Fibroblast of lung (primary cell): ENCODE measurements around the gene LBR. TPM values are rescaled to one million over a fixed set of nuclear protein-coding genes. Genes with fewer than 3 reads are reported as not detected.

Experiments used
- DNase-seq, 2 donors: peaks; one replicate each; pipeline versions ENCODE4 v3.0.0 to v3.0.0-alpha.2; 2010; ENCODE audit warnings: low read depth in 2 of 2
- H2AFZ ChIP-seq: 2 replicates; pipeline ENCODE4 v1.5.1; 2012; ENCODE audit warnings: low read length, control low read depth, inconsistent platforms
- H3K27ac ChIP-seq: 2 replicates; pipeline ENCODE4 v1.5.1; 2011; ENCODE audit warnings: low read length, control low read depth; ENCODE audit not compliant: insufficient read depth
- H3K27me3 ChIP-seq: 2 replicates; pipeline ENCODE4 v1.5.1; 2011; ENCODE audit warnings: mild to moderate bottlenecking, low read length; ENCODE audit not compliant: control insufficient read depth, insufficient read depth
- H3K36me3 ChIP-seq: 2 replicates; pipeline ENCODE4 v1.5.1; 2011; ENCODE audit warnings: low read length; ENCODE audit not compliant: control insufficient read depth, insufficient read depth
- H3K4me1 ChIP-seq: 2 replicates; pipeline ENCODE4 v1.5.1; 2011; ENCODE audit warnings: low read length; ENCODE audit not compliant: control insufficient read depth, insufficient read depth; ENCODE audit errors: extremely low read depth
- H3K4me2 ChIP-seq: 2 replicates; pipeline ENCODE4 v1.5.1; 2011; ENCODE audit warnings: low read length, control low read depth; ENCODE audit not compliant: insufficient read depth; ENCODE audit errors: extremely low read depth
- H3K4me3 ChIP-seq, 4 experiments: fragments of 200-600 bp in 1 of 4; sonication (generic) in 1 of 4; replicated peaks in 1 of 4; 2 replicates each; pipeline ENCODE4 v1.5.1; 2011 to 2016; ENCODE audit warnings: low read length in 4 of 4, low read depth in 3 of 4, mild to moderate bottlenecking in 3 of 4, control low read depth in 2 of 4, inconsistent platforms in 1 of 4, mixed read lengths in 1 of 4; ENCODE audit not compliant: insufficient read depth in 1 of 4; ENCODE audit errors: control extremely low read depth in 1 of 4
- H3K79me2 ChIP-seq: 2 replicates; pipeline ENCODE4 v1.5.1; 2012; ENCODE audit warnings: mild to moderate bottlenecking, low read length, inconsistent platforms; ENCODE audit not compliant: control insufficient read depth, insufficient read depth
- H3K9ac ChIP-seq: 2 replicates; pipeline ENCODE4 v1.5.1; 2011; ENCODE audit warnings: mild to moderate bottlenecking, low read length, control low read depth; ENCODE audit not compliant: insufficient read depth
- H3K9me3 ChIP-seq: 2 replicates; pipeline ENCODE4 v1.5.1; 2012; ENCODE audit warnings: low read depth, low read length; ENCODE audit not compliant: control insufficient read depth, insufficient read depth
- H4K20me1 ChIP-seq: 2 replicates; pipeline ENCODE4 v1.5.1; 2011; ENCODE audit warnings: low read length; ENCODE audit not compliant: control insufficient read depth, insufficient read depth; ENCODE audit errors: extremely low read depth
- EZH2 ChIP-seq: IDR thresholded peaks from 2 replicates; pipeline ENCODE4 v1.5.1; 2012; ENCODE audit warnings: low read length, control low read depth, mild to moderate bottlenecking; ENCODE audit errors: missing control alignments
- polyA plus RNA-seq, 2 donors: library from polyadenylated mRNA; depleted of rRNA in 1 of 2; stranded (reverse) in 1 of 2; unstranded in 1 of 2; fragments of >200 nt; gene quantifications; 2 replicates each; pipeline ENCODE4 v1.2.1, GENCODE V29; 2011 to 2012; ENCODE audit warnings: missing spikeins in 1 of 2
- total RNA-seq: library from RNA; depleted of rRNA; stranded (reverse); fragments of >200 nt; gene quantifications from 2 replicates; pipeline ENCODE4 v1.2.1, GENCODE V29; 2014
- TF ChIP-seq, protein P1 (sequence below), 2 donors: IDR thresholded peaks in 1 of 2; conservative IDR thresholded peaks in 1 of 2; 1 replicate in 1 of 2; 2 replicates in 1 of 2; pipeline ENCODE4 v1.5.1; 2011 to 2012; ENCODE audit warnings: low read length in 2 of 2, control low read depth in 1 of 2, inconsistent platforms in 1 of 2, low read depth in 1 of 2, mild to moderate bottlenecking in 1 of 2

The LBR gene
- total and polyA plus RNA-seq, 2 donors (not counting 1 experiment from before 2014, with no cell fraction given) = 33.9 to 34.1 TPM

- DNase-seq = no peak
- Histone ChIP-seq H3K27me3 (no peaks in the 10 kb centered on the region), H2AFZ (no peak overlapping the region), H4K20me1 (no peaks in the 10 kb centered on the region), H3K4me3 (no peak overlapping the region), H3K9me3 (no peaks in the 10 kb centered on the region), H3K36me3 (no peaks in the 10 kb centered on the region), H3K27ac (no peak overlapping the region), H3K9ac (no peak overlapping the region), H3K4me2 (no peak overlapping the region), H3K4me1 (no peaks in the 10 kb centered on the region), H3K79me2 (no peaks in the 10 kb centered on the region)
- TF ChIP-seq, protein P1, sequence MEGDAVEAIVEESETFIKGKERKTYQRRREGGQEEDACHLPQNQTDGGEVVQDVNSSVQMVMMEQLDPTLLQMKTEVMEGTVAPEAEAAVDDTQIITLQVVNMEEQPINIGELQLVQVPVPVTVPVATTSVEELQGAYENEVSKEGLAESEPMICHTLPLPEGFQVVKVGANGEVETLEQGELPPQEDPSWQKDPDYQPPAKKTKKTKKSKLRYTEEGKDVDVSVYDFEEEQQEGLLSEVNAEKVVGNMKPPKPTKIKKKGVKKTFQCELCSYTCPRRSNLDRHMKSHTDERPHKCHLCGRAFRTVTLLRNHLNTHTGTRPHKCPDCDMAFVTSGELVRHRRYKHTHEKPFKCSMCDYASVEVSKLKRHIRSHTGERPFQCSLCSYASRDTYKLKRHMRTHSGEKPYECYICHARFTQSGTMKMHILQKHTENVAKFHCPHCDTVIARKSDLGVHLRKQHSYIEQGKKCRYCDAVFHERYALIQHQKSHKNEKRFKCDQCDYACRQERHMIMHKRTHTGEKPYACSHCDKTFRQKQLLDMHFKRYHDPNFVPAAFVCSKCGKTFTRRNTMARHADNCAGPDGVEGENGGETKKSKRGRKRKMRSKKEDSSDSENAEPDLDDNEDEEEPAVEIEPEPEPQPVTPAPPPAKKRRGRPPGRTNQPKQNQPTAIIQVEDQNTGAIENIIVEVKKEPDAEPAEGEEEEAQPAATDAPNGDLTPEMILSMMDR (conservative IDR thresholded peaks at IDR 0.05 in 1 of 2, IDR thresholded peaks at IDR 0.05 in 1 of 2; ENCODE audit: low read depth in 1 of 2, low read length in 2 of 2) = no peak
- TF ChIP-seq EZH2 = no peak
Measured at GRCh38 chr1:225366552-225366951, 61.3 kb downstream of the LBR start.

DNA sequence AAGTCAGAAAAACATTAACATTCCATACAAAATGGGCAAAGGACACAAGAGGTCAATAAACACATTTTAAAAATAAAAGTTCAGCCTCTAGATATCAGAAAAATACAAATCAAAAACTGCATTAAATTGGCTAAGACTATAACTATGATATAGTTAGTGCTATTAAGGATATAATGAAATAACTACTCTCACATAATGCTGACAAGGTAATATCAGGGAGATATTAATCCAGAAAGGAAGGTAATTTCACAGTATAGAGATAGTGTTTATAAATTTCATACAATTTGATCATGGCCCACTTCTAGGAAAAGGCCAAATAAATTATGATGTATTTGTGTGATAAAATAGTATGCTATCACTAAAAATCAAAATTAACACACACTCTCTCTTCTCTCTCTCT lies 61.8 kb downstream of the LBR start:
- no peaks in the 10 kb centered on the region for H3K4me1 ChIP-seq
- H3K36me3 ChIP-seq = no peaks in the 10 kb centered on the region
- H3K4me2 ChIP-seq = no peak overlapping the region
- H2AFZ ChIP-seq = no peak overlapping the region
- TF ChIP-seq EZH2 = no peak
- TF ChIP-seq, protein P1 (conservative IDR thresholded peaks at IDR 0.05 in 1 of 2, IDR thresholded peaks at IDR 0.05 in 1 of 2; ENCODE audit: low read depth in 1 of 2, low read length in 2 of 2) = no peak
- no peaks in the 10 kb centered on the region for H4K20me1 ChIP-seq
- no peaks in the 10 kb centered on the region for H3K27me3 ChIP-seq
- no peak overlapping the region for H3K27ac ChIP-seq
- no peak overlapping the region for H3K4me3 ChIP-seq
- no peak for DNase-seq
- H3K9ac ChIP-seq = no peak overlapping the region
- H3K9me3 ChIP-seq = no peaks in the 10 kb centered on the region
- H3K79me2 ChIP-seq = no peaks in the 10 kb centered on the region

DNA sequence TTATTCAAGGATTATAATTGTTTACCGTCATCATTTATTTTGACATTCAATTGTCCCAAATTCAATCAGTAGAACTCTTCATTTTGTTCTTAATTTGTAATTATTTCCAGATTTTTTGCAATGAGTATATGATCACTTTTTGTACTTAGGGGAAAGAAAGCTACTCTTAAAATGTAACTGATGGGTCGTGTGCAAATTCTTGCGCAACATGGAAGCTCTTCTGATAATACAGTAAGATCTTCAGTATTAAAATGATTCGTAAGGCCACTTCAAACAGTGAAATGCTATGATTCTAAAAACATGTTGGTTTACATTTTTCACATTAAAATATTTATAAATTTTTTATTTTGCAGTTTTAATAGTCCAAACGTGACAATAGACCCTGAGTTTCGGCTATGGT lies 63.4 kb downstream of the LBR start:
- H4K20me1 ChIP-seq = no peaks in the 10 kb centered on the region
- no peaks in the 10 kb centered on the region for H3K79me2 ChIP-seq
- no peaks in the 10 kb centered on the region for H3K9me3 ChIP-seq
- DNase-seq = no peak
- H3K36me3 ChIP-seq = no peaks in the 10 kb centered on the region
- TF ChIP-seq, protein P1 (conservative IDR thresholded peaks at IDR 0.05 in 1 of 2, IDR thresholded peaks at IDR 0.05 in 1 of 2; ENCODE audit: low read depth in 1 of 2, low read length in 2 of 2) = no peak
- no peak for TF ChIP-seq EZH2
- no peak overlapping the region for H3K9ac ChIP-seq
- H3K4me1 ChIP-seq = no peaks in the 10 kb centered on the region
- no peaks in the 10 kb centered on the region for H3K27me3 ChIP-seq
- no peak overlapping the region for H3K4me3 ChIP-seq
- no peak overlapping the region for H3K27ac ChIP-seq
- no peak overlapping the region for H3K4me2 ChIP-seq
- H2AFZ ChIP-seq = no peak overlapping the region
